ENCODE results near the gene BHLHE41.

The BHLHE41 gene

GRCh38 chr12:26100666-26101349, 24.0 kb downstream of the BHLHE41 start:
- H3K4me1 ChIP-seq (ENCODE audit: control insufficient read depth, insufficient read depth, low read length): no peaks in the 10 kb centered on the region
- no peak overlapping the region for H3K27ac ChIP-seq (ENCODE audit: low read length)
- H3K9me3 ChIP-seq (ENCODE audit: control insufficient read depth in 2 of 2, low read length in 2 of 2): no peaks in the 10 kb centered on the region
- no peaks in the 10 kb centered on the region for H3K36me3 ChIP-seq (ENCODE audit: control insufficient read depth in 2 of 2, insufficient read depth in 2 of 2, low read length in 2 of 2)
- H3K9ac ChIP-seq (ENCODE audit: low read length in 2 of 2): no peak overlapping the region
- no peaks in the 10 kb centered on the region for H3K27me3 ChIP-seq (ENCODE audit: control insufficient read depth in 1 of 2, insufficient read depth in 2 of 2, low read length in 2 of 2)
- no peak overlapping the region for H3K4me3 ChIP-seq (ENCODE audit: low read length in 2 of 2)

GRCh38 chr12:26097046-26097878, 27.6 kb downstream of the BHLHE41 start:
- no peak overlapping the region for H3K9ac ChIP-seq (ENCODE audit: low read length in 2 of 2)
- no peak overlapping the region for H3K27ac ChIP-seq (ENCODE audit: low read length)
- H3K27me3 ChIP-seq (ENCODE audit: control insufficient read depth in 1 of 2, insufficient read depth in 2 of 2, low read length in 2 of 2): no peaks in the 10 kb centered on the region
- H3K9me3 ChIP-seq (ENCODE audit: control insufficient read depth in 2 of 2, low read length in 2 of 2): no peaks in the 10 kb centered on the region
- H3K4me3 ChIP-seq (ENCODE audit: low read length in 2 of 2): no peak overlapping the region
- no peaks in the 10 kb centered on the region for H3K36me3 ChIP-seq (ENCODE audit: control insufficient read depth in 2 of 2, insufficient read depth in 2 of 2, low read length in 2 of 2)
- no peaks in the 10 kb centered on the region for H3K4me1 ChIP-seq (ENCODE audit: control insufficient read depth, insufficient read depth, low read length)

GRCh38 chr12:26096036-26096435, 28.8 kb downstream of the BHLHE41 start:
- H3K36me3 ChIP-seq (ENCODE audit: control insufficient read depth in 2 of 2, insufficient read depth in 2 of 2, low read length in 2 of 2): no peaks in the 10 kb centered on the region
- H3K27ac ChIP-seq (ENCODE audit: low read length): no peak overlapping the region
- no peak overlapping the region for H3K9ac ChIP-seq (ENCODE audit: low read length in 2 of 2)
- H3K9me3 ChIP-seq (ENCODE audit: control insufficient read depth in 2 of 2, low read length in 2 of 2): no peaks in the 10 kb centered on the region
- no peaks in the 10 kb centered on the region for H3K4me1 ChIP-seq (ENCODE audit: control insufficient read depth, insufficient read depth, low read length)
- H3K27me3 ChIP-seq (ENCODE audit: control insufficient read depth in 1 of 2, insufficient read depth in 2 of 2, low read length in 2 of 2): no peaks in the 10 kb centered on the region
- no peak overlapping the region for H3K4me3 ChIP-seq (ENCODE audit: low read length in 2 of 2)

- no peak overlapping the region for H3K27ac ChIP-seq (ENCODE audit: low read length)
Measured at GRCh38 chr12:26095186-26095585, 29.7 kb downstream of the BHLHE41 start.

GRCh38 chr12:26092346-26093105, 32.3 kb downstream of the BHLHE41 start:
- Histone ChIP-seq H3K4me1 (ENCODE audit: control insufficient read depth, insufficient read depth, low read length) (no peaks in the 10 kb centered on the region), H3K36me3 (ENCODE audit: control insufficient read depth in 2 of 2, insufficient read depth in 2 of 2, low read length in 2 of 2) (no peaks in the 10 kb centered on the region), H3K27me3 (ENCODE audit: control insufficient read depth in 1 of 2, insufficient read depth in 2 of 2, low read length in 2 of 2) (no peaks in the 10 kb centered on the region), H3K4me3 (ENCODE audit: low read length in 2 of 2) (no peak overlapping the region), H3K9me3 (ENCODE audit: control insufficient read depth in 2 of 2, low read length in 2 of 2) (no peaks in the 10 kb centered on the region), H3K27ac (ENCODE audit: low read length) (no peak overlapping the region), H3K9ac (ENCODE audit: low read length in 2 of 2) (no peak overlapping the region)

More at GRCh38 chr12:26095186-26095585, 29.7 kb downstream of the BHLHE41 start:
- no peaks in the 10 kb centered on the region for H3K36me3 ChIP-seq (ENCODE audit: control insufficient read depth in 2 of 2, insufficient read depth in 2 of 2, low read length in 2 of 2)
- H3K27me3 ChIP-seq (ENCODE audit: control insufficient read depth in 1 of 2, insufficient read depth in 2 of 2, low read length in 2 of 2): no peaks in the 10 kb centered on the region
- H3K4me3 ChIP-seq (ENCODE audit: low read length in 2 of 2): no peak overlapping the region
- no peaks in the 10 kb centered on the region for H3K9me3 ChIP-seq (ENCODE audit: control insufficient read depth in 2 of 2, low read length in 2 of 2)
- no peaks in the 10 kb centered on the region for H3K4me1 ChIP-seq (ENCODE audit: control insufficient read depth, insufficient read depth, low read length)
- H3K9ac ChIP-seq (ENCODE audit: low read length in 2 of 2): no peak overlapping the region

GRCh38 chr12:26091822-26092221, 33.0 kb downstream of the BHLHE41 start:
- H3K36me3 ChIP-seq (ENCODE audit: control insufficient read depth in 2 of 2, insufficient read depth in 2 of 2, low read length in 2 of 2): no peaks in the 10 kb centered on the region
- no peaks in the 10 kb centered on the region for H3K27me3 ChIP-seq (ENCODE audit: control insufficient read depth in 1 of 2, insufficient read depth in 2 of 2, low read length in 2 of 2)
- H3K4me1 ChIP-seq (ENCODE audit: control insufficient read depth, insufficient read depth, low read length): no peaks in the 10 kb centered on the region
- H3K9me3 ChIP-seq (ENCODE audit: control insufficient read depth in 2 of 2, low read length in 2 of 2): no peaks in the 10 kb centered on the region
- H3K9ac ChIP-seq (ENCODE audit: low read length in 2 of 2): no peak overlapping the region
- H3K4me3 ChIP-seq (ENCODE audit: low read length in 2 of 2): no peak overlapping the region
- no peak overlapping the region for H3K27ac ChIP-seq (ENCODE audit: low read length)

- Histone ChIP-seq H3K4me1 (ENCODE audit: control insufficient read depth, insufficient read depth, low read length) (no peaks in the 10 kb centered on the region), H3K9me3 (ENCODE audit: control insufficient read depth in 2 of 2, low read length in 2 of 2) (no peaks in the 10 kb centered on the region), H3K9ac (ENCODE audit: low read length in 2 of 2) (no peak overlapping the region), H3K27me3 (ENCODE audit: control insufficient read depth in 1 of 2, insufficient read depth in 2 of 2, low read length in 2 of 2) (no peaks in the 10 kb centered on the region), H3K27ac (ENCODE audit: low read length) (no peak overlapping the region), H3K36me3 (ENCODE audit: control insufficient read depth in 2 of 2, insufficient read depth in 2 of 2, low read length in 2 of 2) (no peaks in the 10 kb centered on the region), H3K4me3 (ENCODE audit: low read length in 2 of 2) (no peak overlapping the region)
Measured at GRCh38 chr12:26090836-26091510, 33.9 kb downstream of the BHLHE41 start.

GRCh38 chr12:26088998-26089397, 35.8 kb downstream of the BHLHE41 start:
- no peaks in the 10 kb centered on the region for H3K4me1 ChIP-seq (ENCODE audit: control insufficient read depth, insufficient read depth, low read length)
- no peaks in the 10 kb centered on the region for H3K9me3 ChIP-seq (ENCODE audit: control insufficient read depth in 2 of 2, low read length in 2 of 2)
- no peak overlapping the region for H3K9ac ChIP-seq (ENCODE audit: low read length in 2 of 2)
- no peak overlapping the region for H3K4me3 ChIP-seq (ENCODE audit: low read length in 2 of 2)
- no peaks in the 10 kb centered on the region for H3K27me3 ChIP-seq (ENCODE audit: control insufficient read depth in 1 of 2, insufficient read depth in 2 of 2, low read length in 2 of 2)
- no peaks in the 10 kb centered on the region for H3K36me3 ChIP-seq (ENCODE audit: control insufficient read depth in 2 of 2, insufficient read depth in 2 of 2, low read length in 2 of 2)
- H3K27ac ChIP-seq (ENCODE audit: low read length): no peak overlapping the region

GRCh38 chr12:26086936-26087335, 37.9 kb downstream of the BHLHE41 start:
- Histone ChIP-seq H3K9me3 (ENCODE audit: control insufficient read depth in 2 of 2, low read length in 2 of 2) (no peaks in the 10 kb centered on the region), H3K9ac (ENCODE audit: low read length in 2 of 2) (no peak overlapping the region), H3K4me3 (ENCODE audit: low read length in 2 of 2) (no peak overlapping the region), H3K27me3 (ENCODE audit: control insufficient read depth in 1 of 2, insufficient read depth in 2 of 2, low read length in 2 of 2) (no peaks in the 10 kb centered on the region), H3K36me3 (ENCODE audit: control insufficient read depth in 2 of 2, insufficient read depth in 2 of 2, low read length in 2 of 2) (no peaks in the 10 kb centered on the region), H3K4me1 (ENCODE audit: control insufficient read depth, insufficient read depth, low read length) (no peaks in the 10 kb centered on the region), H3K27ac (ENCODE audit: low read length) (no peak overlapping the region)

GRCh38 chr12:26080911-26081310, 43.9 kb downstream of the BHLHE41 start:
- H3K9ac ChIP-seq (ENCODE audit: low read length in 2 of 2): no peak overlapping the region
- H3K27me3 ChIP-seq (ENCODE audit: control insufficient read depth in 1 of 2, insufficient read depth in 2 of 2, low read length in 2 of 2): no peaks in the 10 kb centered on the region
- H3K9me3 ChIP-seq (ENCODE audit: control insufficient read depth in 2 of 2, low read length in 2 of 2): no peaks in the 10 kb centered on the region
- no peaks in the 10 kb centered on the region for H3K4me1 ChIP-seq (ENCODE audit: control insufficient read depth, insufficient read depth, low read length)
- no peak overlapping the region for H3K4me3 ChIP-seq (ENCODE audit: low read length in 2 of 2)
- H3K36me3 ChIP-seq (ENCODE audit: control insufficient read depth in 2 of 2, insufficient read depth in 2 of 2, low read length in 2 of 2): no peaks in the 10 kb centered on the region
- H3K27ac ChIP-seq (ENCODE audit: low read length): no peak overlapping the region
